DMS 273 (cell line): ENCODE measurements around the gene FSIP1.

Experiments used
- DNase-seq: peaks from one replicate; lab custom pipeline; 2025; ENCODE audit not compliant: unreplicated experiment; lab: John Stamatoyannopoulos, UW

Gene FSIP1

DNA sequence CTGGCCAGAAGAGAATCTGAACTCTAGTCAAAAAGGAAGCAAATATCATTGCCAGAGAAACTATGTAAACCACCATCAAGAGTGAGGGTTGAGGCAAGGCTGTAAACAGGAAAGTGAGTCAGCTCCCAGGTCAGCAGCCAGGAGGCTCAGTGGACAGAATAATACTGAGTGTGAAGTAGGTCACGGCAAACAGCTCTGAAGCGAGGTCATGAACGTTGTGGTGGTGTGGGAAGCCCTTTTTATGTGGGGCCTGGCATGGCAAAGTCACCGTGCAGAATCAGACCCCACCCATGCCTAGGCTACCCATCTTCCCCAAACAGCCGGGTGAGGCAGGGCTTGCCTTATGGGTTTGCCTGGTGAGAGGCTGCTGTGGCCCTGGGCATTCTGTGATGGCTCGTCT lies 157.8 kb downstream of the FSIP1 start:
- DNase-seq: no peak

DNA sequence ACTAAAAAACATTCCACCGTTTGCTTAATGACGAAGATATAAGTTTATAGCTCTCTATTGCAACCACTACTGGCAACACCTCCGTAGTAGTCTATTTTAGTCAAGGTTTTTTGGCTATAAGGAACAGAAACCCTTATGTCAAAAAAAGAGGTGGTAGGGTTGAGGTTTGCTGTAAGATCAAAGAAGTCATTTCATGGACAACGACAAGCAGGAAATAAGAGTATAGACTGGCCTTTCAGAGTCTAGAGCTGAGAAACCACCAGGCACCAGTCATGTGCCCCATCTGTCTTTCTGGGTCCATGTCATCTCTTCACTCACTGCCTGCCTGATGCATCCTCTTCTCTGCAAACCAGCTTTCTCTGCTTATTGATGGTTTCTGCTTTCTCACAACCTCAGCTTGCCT lies 159.1 kb downstream of the FSIP1 start:
- no peak for DNase-seq

DNA sequence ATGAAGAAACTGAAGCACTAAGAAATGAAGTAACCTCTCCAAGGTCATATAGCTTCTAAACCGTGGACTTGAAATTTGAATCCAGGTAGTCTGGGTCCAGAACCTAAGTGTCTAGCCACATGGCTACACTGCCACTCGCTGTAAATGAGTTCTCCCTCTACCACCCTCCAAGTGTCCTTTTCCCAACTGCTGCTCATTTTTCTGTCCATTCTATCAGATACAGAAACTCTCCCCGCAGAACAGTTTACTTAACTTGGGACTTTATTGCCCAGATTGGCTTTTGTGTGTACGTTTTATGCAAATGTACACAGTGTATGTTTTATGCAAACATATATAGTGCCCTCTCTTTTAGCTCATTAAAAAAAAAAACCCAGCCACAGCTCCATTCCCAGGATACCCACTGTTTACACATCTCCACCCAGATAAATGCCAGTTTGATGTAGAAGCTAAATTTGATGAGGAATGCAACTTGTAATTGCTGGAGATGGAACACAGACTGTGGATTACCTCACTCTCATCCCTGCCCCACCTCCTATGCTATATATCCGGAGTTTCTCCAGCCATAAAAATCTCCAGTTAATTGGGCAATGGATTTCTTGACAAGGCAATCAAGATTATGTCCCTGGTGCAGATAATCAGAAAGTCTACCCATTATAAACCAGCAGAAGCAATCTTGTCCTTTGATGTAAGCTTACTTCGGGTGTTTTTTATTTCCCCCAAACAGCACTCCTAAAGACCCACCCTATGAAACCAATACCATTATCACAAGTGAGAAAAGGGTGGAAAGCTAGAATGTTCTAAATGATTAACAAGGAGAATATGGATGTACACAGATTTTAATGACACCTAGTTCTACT lies 159.8 kb downstream of the FSIP1 start:
- DNase-seq: no peak

DNA sequence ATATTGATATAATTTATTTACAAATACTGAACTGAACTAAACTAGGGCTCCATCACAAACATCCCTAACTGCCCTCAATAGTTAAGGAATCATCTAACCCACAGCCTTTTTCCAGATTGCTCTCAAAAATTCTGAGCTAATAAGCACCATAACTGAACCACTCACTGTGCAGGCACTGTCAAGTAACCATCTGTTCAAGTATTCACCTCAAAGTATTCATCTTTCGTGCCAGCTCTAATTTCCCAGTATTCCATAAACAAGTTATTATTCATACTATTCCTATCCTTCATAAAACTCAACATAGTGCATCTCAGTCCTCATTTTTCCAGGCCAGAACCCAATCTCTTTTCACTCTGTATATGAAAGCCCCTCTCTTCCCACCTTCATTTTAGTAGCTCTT lies 160.7 kb downstream of the FSIP1 start:
- peak; percentile 39 for DNase-seq

DNA sequence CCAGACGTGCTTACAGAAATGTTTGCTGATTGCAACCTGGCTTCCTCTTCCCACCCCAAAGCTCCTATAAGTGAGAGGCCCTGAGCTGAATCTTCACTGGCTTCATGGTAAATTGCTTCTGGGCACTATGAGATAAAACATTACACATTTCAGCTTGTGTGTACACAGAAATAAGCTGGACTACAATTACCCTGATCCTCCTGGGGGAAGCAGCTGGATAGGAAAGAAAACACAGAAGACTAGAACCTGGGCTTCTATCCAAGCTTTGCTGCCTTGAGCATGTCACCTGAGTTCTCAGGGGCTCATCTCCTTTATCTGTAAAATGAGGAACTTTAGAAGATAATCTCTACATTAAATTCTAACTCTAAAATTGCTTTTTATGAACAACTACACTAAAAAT lies 161.4 kb downstream of the FSIP1 start:
- DNase-seq: peak; percentile 72

DNA sequence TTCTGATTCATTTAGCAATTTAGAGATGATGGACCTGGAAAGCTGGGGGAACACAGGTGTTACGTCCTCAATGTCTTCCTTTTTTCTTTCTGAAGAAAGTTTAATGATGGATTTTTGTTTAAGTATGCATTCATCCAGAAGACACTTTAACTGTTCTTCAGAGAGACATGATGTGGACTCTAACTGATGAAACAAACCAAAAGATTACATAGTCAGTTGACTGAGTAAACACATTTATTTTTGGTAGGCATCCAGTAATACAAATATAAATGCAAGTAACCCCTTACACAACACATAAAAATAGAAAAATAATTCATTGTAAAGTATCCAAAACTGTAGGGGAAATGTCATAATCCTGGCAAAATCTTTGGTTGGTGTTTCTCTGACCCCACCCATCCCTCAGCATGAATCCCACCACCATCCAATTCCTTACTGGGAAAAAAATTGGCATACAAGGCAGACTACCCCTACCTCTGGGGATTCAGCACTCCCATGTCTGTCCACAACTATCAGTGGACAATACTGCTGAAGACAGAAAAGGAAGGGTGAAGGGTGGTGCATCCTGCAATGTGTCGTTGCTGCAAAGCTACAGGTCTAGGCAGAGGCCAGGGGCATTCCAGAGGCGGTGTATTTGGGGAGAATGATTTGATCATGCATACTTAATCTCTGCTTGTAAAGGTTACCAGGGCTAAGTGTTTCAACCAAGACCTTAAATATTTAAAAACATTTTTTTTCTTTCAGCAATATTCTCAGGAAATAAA lies 164.4 kb downstream of the FSIP1 start:
- no peak for DNase-seq

DNA sequence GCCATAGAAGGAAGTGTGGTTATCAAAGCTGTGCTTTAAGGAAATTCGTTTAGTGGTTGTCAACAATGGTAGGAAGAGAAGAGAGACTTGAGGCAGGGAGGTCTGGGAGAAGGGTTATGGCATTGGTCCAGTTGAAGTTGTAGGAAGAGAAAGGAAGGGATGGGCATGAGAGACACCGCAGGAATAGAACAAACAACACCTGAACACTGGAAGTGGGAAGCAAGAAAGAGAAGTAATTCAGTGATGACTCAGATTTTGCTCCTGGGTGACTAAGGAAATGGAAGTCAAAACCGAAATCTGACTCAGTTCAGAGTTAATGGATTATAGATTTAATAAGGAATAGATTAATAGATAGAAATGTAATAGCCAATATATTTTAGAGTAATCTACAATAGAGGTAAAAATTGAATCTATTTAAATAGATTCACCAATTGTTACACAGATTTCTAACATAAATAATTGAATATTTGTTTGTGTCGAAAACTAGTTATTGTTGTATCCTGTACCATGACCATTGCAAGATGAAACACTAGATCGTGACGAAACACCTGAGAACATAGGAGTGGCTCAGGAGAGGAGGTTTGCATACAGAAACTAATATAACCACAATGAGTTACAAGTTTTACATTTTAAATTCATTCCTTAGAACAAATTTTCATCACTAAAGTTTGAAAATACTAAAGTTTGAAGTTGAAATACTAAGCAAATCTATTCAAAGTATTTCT lies 165.7 kb downstream of the FSIP1 start:
- DNase-seq: no peak

DNA sequence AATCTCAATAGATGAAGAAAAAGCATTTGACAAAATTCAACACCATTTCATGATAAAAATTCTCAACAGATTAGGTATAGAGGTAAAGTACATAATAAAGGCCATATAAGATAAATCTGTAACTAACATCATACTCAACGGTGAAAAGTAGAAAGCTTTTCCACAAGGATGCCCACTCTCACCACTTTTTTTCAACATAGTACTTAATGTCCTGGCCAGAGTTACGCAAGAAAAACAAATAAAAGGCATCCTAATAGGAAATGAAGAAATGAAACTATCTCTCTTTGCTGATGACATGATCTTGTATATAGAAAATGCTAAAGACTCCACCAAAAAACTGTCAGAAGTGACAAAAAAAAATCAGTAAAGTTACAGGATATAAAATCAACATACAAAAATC lies 168.8 kb downstream of the FSIP1 start:
- no peak for DNase-seq

DNA sequence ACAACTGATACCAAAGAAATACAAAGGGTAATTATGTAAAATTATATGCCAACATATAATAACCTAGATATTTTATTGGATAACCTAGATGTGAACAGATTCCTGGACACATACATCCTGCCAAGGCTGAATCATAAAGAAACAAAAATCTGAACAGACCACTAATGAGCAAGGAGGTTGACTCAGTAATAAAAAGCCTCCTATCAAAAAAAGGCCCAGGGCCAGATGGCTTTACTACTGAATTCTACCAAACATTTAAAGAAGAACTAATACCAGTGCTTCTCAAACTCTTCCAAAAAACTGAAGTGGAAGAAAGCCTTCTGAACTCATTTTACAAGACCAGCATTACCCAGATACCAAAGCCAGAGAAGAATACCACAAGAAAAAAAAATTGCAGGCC lies 169.4 kb downstream of the FSIP1 start:
- DNase-seq: no peak

DNA sequence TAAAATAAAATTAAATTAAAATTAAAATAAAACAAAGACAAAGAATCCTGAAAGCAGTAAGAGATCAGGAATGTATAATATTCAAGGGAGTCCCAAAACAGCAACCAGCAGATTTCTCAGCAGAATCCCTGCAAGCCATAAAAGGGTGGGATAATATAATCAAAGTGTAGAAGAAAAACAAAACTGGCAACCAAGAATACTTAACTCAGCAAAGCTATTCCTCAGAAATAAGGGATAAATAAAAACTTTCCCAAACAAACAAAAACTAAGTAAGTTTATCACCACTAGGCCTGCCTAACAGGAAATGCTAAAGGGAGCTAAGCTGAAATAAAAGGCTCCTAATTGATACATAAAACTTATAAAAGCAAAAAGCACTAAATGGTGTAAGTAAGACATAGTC lies 172.0 kb downstream of the FSIP1 start:
- DNase-seq: no peak

DNA sequence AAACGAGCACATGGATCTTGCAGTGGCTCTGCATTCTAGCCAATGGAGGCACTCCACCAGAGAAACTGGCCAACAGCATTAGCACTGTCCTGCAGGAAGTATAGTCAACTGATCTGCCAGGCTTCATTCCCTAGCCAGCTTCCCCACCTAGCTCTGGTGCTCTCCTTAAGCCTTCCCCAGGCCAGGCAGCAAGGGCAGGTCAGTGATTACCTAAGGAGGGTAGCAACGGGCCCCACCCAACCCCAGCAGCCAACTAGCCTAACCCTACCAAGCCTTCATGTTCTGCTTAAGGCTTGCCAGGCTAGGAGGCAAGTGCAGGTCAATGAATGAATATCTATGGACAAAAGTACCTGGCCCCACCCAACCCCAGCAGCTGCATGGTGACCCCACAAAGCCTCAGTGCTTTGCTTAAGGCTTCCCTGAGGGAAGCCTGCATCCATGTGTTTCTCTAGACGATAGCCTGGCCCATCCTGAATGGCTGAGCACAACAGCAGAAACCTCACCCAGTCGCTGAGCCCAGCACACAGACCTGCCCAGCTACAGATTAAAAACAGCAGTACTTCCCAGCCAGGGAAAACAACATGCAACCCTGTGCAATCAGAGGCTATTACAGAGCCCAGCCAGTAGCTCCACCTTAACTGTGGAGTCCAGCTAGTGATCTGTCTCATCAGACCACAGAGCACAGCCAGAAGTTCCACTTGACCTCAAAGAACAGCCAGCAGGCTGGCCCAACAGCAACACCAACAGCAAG lies 173.3 kb downstream of the FSIP1 start:
- no peak for DNase-seq

DNA sequence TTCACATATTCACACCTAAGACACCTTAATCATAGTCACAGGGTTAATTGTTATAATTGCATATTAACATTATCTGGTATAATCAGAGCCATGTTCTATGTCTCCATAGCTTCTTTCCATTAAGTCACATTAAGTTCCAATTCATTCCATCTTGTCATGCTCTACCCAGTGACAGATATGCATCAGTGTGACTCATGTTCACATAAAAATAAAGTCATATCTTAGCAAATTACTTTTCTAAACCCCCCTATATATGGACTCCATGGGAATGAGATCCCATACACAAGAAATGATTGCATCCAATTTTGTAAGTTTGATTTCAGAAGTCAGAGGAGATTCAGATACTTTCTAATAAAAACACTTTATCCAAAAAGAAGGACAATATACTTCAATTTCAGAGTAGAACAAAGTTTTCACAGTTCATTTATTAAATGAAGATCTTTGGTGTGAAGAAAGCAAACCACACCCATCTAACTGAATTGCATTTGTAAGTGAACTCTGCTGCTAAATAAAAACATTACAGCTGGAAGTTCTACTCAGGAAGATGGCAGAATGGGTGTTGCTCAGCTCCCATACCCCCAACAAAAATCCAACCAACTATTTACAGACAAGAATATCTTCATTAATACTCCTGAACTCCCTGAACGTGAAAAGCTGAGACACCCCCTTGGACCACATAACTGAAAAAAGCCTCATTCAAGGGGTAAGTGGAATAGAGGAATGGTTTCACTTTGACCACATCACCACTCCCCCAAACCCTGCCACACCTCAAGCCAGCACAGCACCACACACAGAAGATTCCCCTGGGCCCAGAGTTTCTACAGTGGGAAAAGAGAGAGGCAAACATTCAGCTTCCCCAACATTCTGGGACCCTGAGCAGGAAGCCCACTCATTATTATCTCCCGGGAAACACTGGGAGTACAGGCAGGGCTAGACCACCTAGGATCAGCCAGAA lies 174.2 kb downstream of the FSIP1 start:
- DNase-seq: no peak

DNA sequence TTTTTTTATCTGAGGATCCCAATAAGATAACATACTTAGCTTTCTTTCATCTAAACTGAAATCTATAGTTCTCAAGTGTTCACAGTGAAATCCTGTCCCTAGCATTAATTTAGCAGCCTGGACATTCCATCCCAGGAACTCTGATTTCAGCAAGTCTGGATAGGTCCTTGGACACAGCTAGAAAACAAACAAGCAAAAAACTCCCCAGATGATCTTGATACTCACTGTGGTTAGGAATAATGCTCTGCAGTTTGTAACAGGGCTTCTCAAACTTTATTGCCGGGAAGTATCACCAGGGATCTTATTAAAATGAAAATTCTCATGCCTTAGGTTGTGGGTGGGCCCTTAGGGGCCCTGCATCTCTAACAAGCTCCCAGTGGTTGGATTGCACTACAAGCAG lies 177.5 kb downstream of the FSIP1 start:
- DNase-seq: no peak

DNA sequence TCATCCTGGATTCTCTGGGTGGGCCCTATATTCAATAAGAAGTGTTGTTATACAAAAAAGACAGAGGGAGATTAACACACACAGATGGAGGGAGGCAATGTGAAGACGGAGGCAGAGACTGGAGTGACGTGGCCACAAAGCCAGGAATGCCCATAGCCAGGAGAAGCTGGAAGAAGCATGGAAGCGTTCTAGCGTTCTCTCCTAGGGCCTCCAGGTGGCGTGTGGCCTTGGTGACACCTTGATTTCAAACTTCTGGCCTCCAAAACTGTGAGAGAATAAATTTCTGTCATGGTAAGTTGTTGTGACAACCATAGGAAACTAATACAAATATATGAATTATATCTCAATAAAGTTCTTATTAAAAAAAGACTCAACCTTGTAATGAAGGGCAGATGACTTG lies 180.5 kb downstream of the FSIP1 start:
- DNase-seq: peak; percentile 1

DNA sequence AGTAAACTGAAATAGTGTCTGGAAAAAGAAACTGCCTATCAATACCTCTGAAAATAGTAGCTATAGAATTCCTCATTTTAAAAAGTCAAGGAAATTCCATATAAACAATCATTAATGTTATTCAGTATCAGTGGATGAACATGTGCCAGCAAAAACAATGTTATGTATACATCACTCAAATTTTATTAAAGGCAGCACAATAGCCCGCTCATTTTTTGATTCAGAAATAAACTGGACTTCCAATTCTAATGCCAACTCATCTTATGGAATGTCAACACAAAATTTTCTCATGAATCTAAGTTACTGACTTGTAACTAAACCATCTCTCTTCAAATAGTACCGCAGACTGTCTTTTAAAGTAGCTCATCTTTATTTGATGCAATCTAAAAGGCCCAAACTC lies 182.8 kb downstream of the FSIP1 start:
- no peak for DNase-seq

DNA sequence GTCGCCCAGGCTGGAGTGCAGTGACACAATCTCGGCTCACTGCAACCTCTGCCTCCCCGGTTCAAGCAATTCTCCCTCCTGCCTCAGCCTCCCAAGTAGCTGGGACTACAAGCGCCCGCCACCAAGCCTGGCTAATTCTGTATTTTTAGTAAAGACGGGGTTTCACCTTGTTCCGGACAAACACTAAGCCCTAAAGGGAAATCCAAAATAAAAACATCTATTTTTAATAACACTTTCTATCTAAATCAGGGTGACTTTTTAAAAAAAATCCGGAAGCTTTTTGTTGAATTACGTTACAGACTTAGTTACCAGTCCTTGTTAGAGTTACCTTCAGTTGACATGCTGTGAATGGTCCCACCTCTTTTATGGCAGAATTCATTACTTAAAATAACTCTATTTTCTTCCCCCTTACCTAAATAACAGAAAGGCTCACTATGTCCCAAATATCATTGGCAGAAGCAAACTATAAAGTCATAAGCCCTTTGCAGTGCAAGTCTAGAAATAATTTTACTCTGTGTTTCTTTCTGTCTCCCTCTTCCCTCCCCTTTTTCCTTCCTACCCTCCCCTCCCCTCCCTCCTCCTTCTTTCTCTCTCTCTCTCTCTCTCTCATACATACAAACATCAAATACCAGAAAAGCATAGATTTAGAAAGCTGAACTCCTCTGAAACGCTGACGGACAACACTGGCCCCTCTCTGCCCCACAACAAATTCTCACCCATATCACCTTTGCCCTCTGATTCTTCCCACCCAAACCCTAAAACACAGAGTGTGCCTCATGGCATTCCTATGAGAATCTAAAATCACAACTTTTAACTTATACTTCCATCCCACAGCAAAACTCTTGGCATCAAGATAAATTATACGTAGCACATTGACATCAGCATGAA lies 183.4 kb downstream of the FSIP1 start:
- DNase-seq: no peak

DNA sequence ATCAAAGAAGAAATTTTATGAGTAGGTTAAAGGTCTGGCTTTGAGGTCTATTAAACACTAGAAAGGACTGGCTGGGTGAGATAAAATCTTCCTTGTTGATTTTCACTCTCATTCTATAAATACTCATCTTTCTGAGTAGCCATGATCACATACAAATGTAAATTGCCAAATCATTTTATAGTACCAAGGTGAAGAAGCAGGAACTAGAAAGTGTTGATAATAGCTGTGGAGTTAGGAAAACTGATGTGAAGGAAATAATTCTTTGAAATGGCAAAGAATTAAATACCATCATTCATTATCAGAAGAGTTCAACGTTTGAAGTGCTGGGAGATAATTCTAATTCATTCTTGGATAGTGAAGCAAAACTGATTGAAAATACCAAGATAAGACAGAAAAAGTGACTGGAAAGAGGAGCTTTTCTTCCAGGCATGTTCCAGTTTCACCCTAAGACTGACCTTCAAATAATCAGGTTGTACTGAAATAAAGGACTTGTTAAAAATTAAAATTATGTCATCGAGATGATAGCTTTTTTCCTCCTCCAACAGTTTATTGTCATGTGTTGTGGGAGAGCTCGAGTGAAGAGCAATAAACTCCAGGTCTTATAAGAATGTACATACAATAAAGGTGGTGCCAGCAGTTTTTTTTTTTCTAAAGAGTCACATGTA lies 184.3 kb downstream of the FSIP1 start:
- DNase-seq: no peak

DNA sequence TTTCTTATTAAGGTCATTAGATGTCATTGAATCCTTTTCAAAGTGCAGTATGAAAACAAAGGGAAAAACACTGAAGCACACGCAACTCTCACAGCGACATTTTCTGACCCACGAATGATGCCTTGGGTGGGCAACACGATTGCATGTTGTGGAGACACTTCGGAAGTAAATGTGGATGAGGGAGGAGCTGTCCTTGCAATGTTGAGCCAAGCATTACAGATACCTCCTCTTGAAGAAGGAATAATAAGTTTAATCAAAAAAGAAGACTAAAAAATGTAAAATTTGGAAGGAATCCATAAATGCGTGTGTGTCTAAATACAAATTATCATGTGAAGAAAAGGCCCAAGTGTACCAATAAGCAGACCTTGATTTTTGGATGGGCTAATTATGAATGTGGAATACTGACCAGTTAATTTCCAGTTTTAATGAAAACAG lies 184.9 kb downstream of the FSIP1 start:
- no peak for DNase-seq
